Activated CD8-positive, alpha-beta T cell treated with anti-CD3 and anti-CD28 coated beads for 36 hours (primary cell): ENCODE data around the gene TENT4A. TPM values are rescaled to one million over a fixed set of nuclear protein-coding genes. Genes with fewer than 3 reads are reported as not detected.

Source experiments
- ATAC-seq: fragments of 200-7000 bp; cut with Tn5 transposase; one replicate; pipeline ENCODE4 v1.10.0; 2021; ENCODE audit warnings: mild to moderate bottlenecking, moderate library complexity
- CTCF ChIA-PET: fragments of 350-600 bp; sonication (Branson Sonifier 250); formaldehyde crosslinking; loops from one replicate; lab custom pipeline; 2021; ENCODE audit warnings: antibody characterized with exemption; lab: Charles Lee
- POLR2A ChIA-PET: fragments of 350-600 bp; sonication (Branson Sonifier 250); formaldehyde crosslinking; loops from one replicate; lab custom pipeline; 2021; ENCODE audit warnings: antibody characterized with exemption; lab: Charles Lee
- DNase-seq: peaks from one replicate; pipeline ENCODE4 v3.0.0-alpha.2; 2020
- H3K27ac Mint-ChIP-seq: one replicate; pipeline ENCODE4 v1.8.0; 2021; ENCODE audit warnings: mild to moderate bottlenecking, mixed read lengths
- H3K27me3 Mint-ChIP-seq: one replicate; pipeline ENCODE4 v1.8.0; 2021; ENCODE audit warnings: mixed read lengths
- H3K36me3 Mint-ChIP-seq: one replicate; pipeline ENCODE4 v1.8.0; 2021; ENCODE audit warnings: low read depth, mixed read lengths
- H3K4me1 Mint-ChIP-seq: one replicate; pipeline ENCODE4 v1.8.0; 2021; ENCODE audit warnings: low read depth, mixed read lengths
- H3K4me3 Mint-ChIP-seq: one replicate; pipeline ENCODE4 v1.8.0; 2021; ENCODE audit warnings: mild to moderate bottlenecking, moderate library complexity, mixed read lengths
- H3K9me3 Mint-ChIP-seq: one replicate; pipeline ENCODE4 v1.8.0; 2021; ENCODE audit warnings: mixed read lengths
- CTCF ChIP-seq: fragments of 200-600 bp; IDR thresholded peaks from one replicate; pipeline ENCODE4 v1.8.0; 2022; ENCODE audit warnings: antibody characterized with exemption, mild to moderate bottlenecking
- intact Hi-C: fragments of 100-400 bp; cut with micrococcal nuclease; formaldehyde crosslinking; loops from one replicate; pipeline ENCODE4 v1.10.0; 2022
- total RNA-seq, 2 experiments: library from RNA; stranded (reverse); gene quantifications; one replicate each; pipeline ENCODE4 v1.2.3, GENCODE V29; 2021

TENT4A gene
- total RNA-seq, 2 experiments from 2014 or later = 50.6 to 51.9 TPM

DNA sequence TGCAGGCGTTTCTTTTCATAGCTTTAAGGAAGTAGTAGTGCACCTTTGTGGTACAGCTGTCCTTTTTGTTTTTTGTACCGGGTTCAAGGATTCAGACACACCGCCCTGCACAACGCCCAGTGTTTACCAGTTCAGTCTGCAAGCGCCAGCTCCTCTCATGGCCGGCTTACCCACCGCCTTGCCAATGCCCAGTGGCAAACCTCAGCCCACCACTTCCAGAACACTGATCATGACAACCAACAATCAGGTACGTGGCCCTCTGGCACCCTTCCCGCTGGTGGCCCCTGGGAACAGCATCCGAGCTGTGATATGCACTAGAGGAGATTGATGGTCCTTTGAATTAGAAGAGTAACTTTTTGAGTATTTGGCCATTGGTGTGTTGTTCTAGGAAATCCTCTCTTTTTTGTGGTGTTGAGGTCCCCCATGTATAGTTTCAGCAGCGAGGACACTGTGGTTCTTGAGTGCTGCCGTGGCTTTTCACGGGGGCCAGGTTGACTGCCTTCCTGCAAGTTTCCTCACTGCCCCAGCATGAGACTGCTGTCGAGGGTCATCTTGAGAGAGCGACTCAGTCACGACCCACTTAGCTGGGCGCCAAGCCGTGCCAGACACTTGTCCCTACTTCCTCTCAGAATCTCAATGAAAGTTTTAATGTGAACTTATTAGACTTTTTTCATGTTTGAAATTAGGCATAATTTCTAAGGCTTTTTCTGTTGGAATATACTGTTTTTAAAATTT, 37.9 kb downstream of the TENT4A start:
- intact Hi-C loops = no loop called here
- peaks cover 2% of the 10 kb centered on the region for H3K4me1 Mint-ChIP-seq
- ChIA-PET POLR2A (interaction anchor here (1.2 kb wide), 1 partner anchor 12 kb away, joined by 3 read pairs; no protein-coding TSS in a partner anchor), CTCF (no interaction called here)
- DNase-seq (no peak), ATAC-seq (no peak)
- TF ChIP-seq CTCF = no peak
- H3K27ac Mint-ChIP-seq = peak overlapping the region; percentile 5
- H3K4me3 Mint-ChIP-seq = no peak overlapping the region
- H3K9me3 Mint-ChIP-seq = no peaks in the 10 kb centered on the region
- H3K27me3 Mint-ChIP-seq = no peaks in the 10 kb centered on the region
- peaks cover 69% of the 10 kb centered on the region for H3K36me3 Mint-ChIP-seq

DNA sequence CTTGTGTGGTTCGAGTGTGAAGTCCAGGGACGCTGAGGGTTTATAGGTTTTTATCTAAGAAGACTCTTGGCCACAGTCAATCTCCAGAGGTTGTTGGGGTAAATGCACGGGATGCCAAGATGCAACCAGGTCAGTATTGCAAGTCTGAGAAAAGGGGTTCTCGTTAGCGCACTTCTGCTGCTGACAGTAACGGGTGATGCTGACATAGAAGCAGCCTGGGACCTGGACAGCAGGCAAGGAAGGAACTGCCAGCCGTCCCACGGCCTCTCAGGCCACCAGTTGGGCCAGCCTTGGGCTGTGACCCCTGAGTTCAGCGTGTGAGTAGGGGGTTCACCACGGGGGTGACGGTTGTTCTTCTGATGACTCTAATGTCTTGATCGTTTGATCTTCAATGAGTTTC, 39.0 kb downstream of the TENT4A start:
- intact Hi-C loops = no loop called here
- no peak overlapping the region for H3K4me3 Mint-ChIP-seq
- H3K36me3 Mint-ChIP-seq = peaks cover 67% of the 10 kb centered on the region
- no peak for TF ChIP-seq CTCF
- POLR2A ChIA-PET = no interaction called here
- H3K27ac Mint-ChIP-seq = no peak overlapping the region
- DNase-seq = no peak
- H3K4me1 Mint-ChIP-seq = peaks cover 2% of the 10 kb centered on the region
- no peaks in the 10 kb centered on the region for H3K27me3 Mint-ChIP-seq
- ATAC-seq = no peak
- H3K9me3 Mint-ChIP-seq = no peaks in the 10 kb centered on the region
- CTCF ChIA-PET = no interaction called here

DNA sequence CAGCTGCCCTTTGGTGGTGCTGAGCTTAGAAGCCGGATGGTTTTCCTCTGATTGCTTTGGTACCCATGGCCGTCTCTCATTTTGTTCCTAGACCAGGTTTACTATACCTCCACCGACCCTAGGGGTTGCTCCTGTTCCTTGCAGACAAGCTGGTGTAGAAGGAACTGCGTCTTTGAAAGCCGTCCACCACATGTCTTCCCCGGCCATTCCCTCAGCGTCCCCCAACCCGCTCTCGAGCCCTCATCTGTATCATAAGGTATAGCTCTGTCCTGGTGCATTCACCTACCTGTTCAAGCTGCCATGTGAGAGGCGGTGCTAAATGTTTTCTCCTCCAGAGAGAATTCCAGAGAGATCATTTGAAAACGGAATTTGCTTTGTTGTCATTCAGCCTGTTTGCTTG, 39.5 kb downstream of the TENT4A start:
- DNase-seq (no peak), ATAC-seq (no peak)
- peaks cover 2% of the 10 kb centered on the region for H3K4me1 Mint-ChIP-seq
- H3K36me3 Mint-ChIP-seq = peaks cover 67% of the 10 kb centered on the region
- H3K4me3 Mint-ChIP-seq = no peak overlapping the region
- CTCF ChIA-PET = no interaction called here
- TF ChIP-seq CTCF = no peak
- H3K9me3 Mint-ChIP-seq = no peaks in the 10 kb centered on the region
- POLR2A ChIA-PET = no interaction called here
- no peaks in the 10 kb centered on the region for H3K27me3 Mint-ChIP-seq
- intact Hi-C loops = no loop called here
- H3K27ac Mint-ChIP-seq = no peak overlapping the region

GRCh38 chr5:6753851-6754250, 40.6 kb downstream of the TENT4A start:
- Mint-ChIP-seq H3K9me3 (no peaks in the 10 kb centered on the region), H3K27me3 (no peaks in the 10 kb centered on the region), H3K36me3 (peaks cover 65% of the 10 kb centered on the region), H3K27ac (no peak overlapping the region), H3K4me1 (peaks cover 2% of the 10 kb centered on the region), H3K4me3 (no peak overlapping the region)
- ATAC-seq (no peak), DNase-seq (no peak)
- intact Hi-C loops = no loop called here
- no peak for TF ChIP-seq CTCF
- CTCF ChIA-PET = no interaction called here
- POLR2A ChIA-PET = no interaction called here

DNA sequence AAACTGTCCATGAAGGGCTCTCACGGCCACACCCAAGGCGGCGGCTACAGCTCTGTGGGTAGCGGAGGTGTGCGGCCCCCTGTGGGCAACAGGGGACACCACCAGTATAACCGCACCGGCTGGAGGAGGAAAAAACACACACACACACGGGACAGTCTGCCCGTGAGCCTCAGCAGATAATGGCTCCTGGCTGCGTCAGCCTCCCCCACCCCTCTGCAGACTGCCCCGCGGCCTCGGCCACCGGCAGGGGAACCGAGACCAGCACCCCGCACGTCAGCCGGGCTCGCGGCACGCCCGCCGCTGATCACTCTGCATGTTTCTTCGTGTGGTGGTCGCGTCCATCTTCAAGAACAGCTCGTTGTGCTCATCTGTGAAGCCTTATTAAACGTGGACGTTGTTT, 41.5 kb downstream of the TENT4A start:
- H3K4me1 Mint-ChIP-seq = peaks cover 2% of the 10 kb centered on the region
- no peak overlapping the region for H3K4me3 Mint-ChIP-seq
- H3K9me3 Mint-ChIP-seq = no peaks in the 10 kb centered on the region
- H3K36me3 Mint-ChIP-seq = peaks cover 59% of the 10 kb centered on the region
- no peaks in the 10 kb centered on the region for H3K27me3 Mint-ChIP-seq
- POLR2A ChIA-PET = no interaction called here
- DNase-seq (no peak), ATAC-seq (no peak)
- CTCF ChIA-PET = no interaction called here
- H3K27ac Mint-ChIP-seq = no peak overlapping the region
- TF ChIP-seq CTCF = no peak
- intact Hi-C loops = no loop called here
